Upper lobe of left lung (tissue), 6 donors: Measurements from ENCODE around the gene PFN1. TPM values are rescaled to one million over a fixed set of nuclear protein-coding genes. Genes with fewer than 3 reads are reported as not detected.

ENCODE experiments used
- ATAC-seq, 2 donors: fragments of 200-7000 bp; cut with Tn5 transposase; one replicate each; pipeline ENCODE4 v1.9.1; 2022; ENCODE audit warnings: mild to moderate bottlenecking in 2 of 2, moderate library complexity in 2 of 2; ENCODE audit not compliant: low FRiP score in 2 of 2
- DNase-seq, 2 donors: peaks; one replicate each; pipeline ENCODE4 v3.0.0-alpha.2; 2019 to 2020
- H3K27ac ChIP-seq, 4 donors: fragments of 200-600 bp; sonication (generic); one replicate each; pipeline ENCODE4 v1.5.1; 2016 to 2019
- H3K27me3 ChIP-seq, 4 donors: fragments of 200-600 bp; sonication (generic); one replicate each; pipeline ENCODE4 v1.5.1; 2017 to 2019
- H3K36me3 ChIP-seq, 4 donors: fragments of 200-600 bp; sonication (generic); one replicate each; pipeline ENCODE4 v1.5.1; 2016 to 2019
- H3K4me1 ChIP-seq, 4 donors: fragments of 200-600 bp; sonication (generic); one replicate each; pipeline ENCODE4 v1.5.1; 2018 to 2019
- H3K4me3 ChIP-seq, 4 donors: fragments of 200-600 bp; sonication (generic); one replicate each; pipeline ENCODE4 v1.5.1; 2017 to 2019; ENCODE audit warnings: mild to moderate bottlenecking in 2 of 4, moderate library complexity in 1 of 4
- H3K9me3 ChIP-seq, 4 donors: fragments of 200-600 bp; sonication (generic); one replicate each; pipeline ENCODE4 v1.5.1; 2018 to 2019
- CTCF ChIP-seq, 6 experiments: fragments of 450-650 bp in 4 of 6; fragments of 200-600 bp in 2 of 6; sonication (generic) in 2 of 6; IDR thresholded peaks; one replicate each; pipeline ENCODE4 v1.5.1; 2016 to 2019; ENCODE audit warnings: antibody characterized with exemption in 6 of 6
- EP300 ChIP-seq, 4 donors: sonication (generic); formaldehyde crosslinking; IDR thresholded peaks; one replicate each; pipeline ENCODE4 v1.5.1; 2017; ENCODE audit warnings: antibody characterized with exemption in 4 of 4, control low read depth in 2 of 4
- POLR2A ChIP-seq, 4 donors: fragments of 450-650 bp; IDR thresholded peaks; one replicate each; pipeline ENCODE4 v1.5.1; 2016 to 2017; ENCODE audit warnings: antibody characterized with exemption in 4 of 4, mild to moderate bottlenecking in 2 of 4
- POLR2AphosphoS5 ChIP-seq, 2 donors: sonication (generic); formaldehyde crosslinking; IDR thresholded peaks; one replicate each; pipeline ENCODE4 v1.5.1; 2017; ENCODE audit warnings: antibody characterized with exemption in 2 of 2
- WGBS, 2 donors: methylation state at CpG; one replicate each; pipeline ENCODE4 v1.1.5; 2017 to 2018; 5-methylcytosine and 5-hydroxymethylcytosine counted together
- total RNA-seq, 6 donors: library from RNA; depleted of rRNA in 4 of 6; stranded (reverse); fragments of >200 nt in 4 of 6; gene quantifications; one replicate each; pipeline versions ENCODE4 v1.1.0 to v1.2.1, GENCODE V29; 2016 to 2021
- donor health status: DM: no; HTN: no; CAD: no; lungs with moderate emphysema.
- donor health status: DM: no; HTN: yes; CAD: no; lungs with severe emphysema.

The PFN1 gene
- total RNA-seq, 6 donors from 2014 or later, result 403 to 814 (median 641) TPM

GRCh38 chr17:4986951-4987766 is 38.8 kb upstream of the PFN1 start, which contains the start of gene CAMTA2:
Gene CAMTA2 (minus strand): TSS chr17:4987675. CDS start chr17:4986222, 1,453 bp downstream.
- Histone ChIP-seq H3K9me3 (no peaks in the 10 kb centered on the region), H3K4me1 (peaks cover 22 to 29% (median 22%) of the 10 kb centered on the region in 4 donors), H3K27me3 (no peaks in the 10 kb centered on the region), H3K4me3 (peak within 1 kb of the TSS; percentile 90 to 98 (median 96)), H3K36me3 (peaks cover 0 to 34% (median 19%) of the 10 kb centered on the region in 4 donors), H3K27ac (peak within 1 kb of the TSS; percentile 90 to 99 (median 95))
- no peak for TF ChIP-seq EP300 (IDR thresholded peaks at IDR 0.05)
- TF ChIP-seq CTCF (IDR thresholded peaks at IDR 0.05), result peak; percentile 73 to 97 (median 92)
- TF ChIP-seq POLR2AphosphoS5 (IDR thresholded peaks at IDR 0.05), result peak; percentile 76 to 91
- TF ChIP-seq POLR2A (IDR thresholded peaks at IDR 0.05), result peak in 3 of 4 donors; percentile 58 to 84 (median 84)
- DNase-seq, result peak; percentile 92 to 97
- 0 to 1% methylated on average over 1 to 54 of the region's 78 CpGs for WGBS, 2 donors
- ATAC-seq, result peak; percentile 93 to 97

- TF ChIP-seq POLR2AphosphoS5 (IDR thresholded peaks at IDR 0.05) (peak; percentile 37 to 42), POLR2A (IDR thresholded peaks at IDR 0.05) (no peak), CTCF (IDR thresholded peaks at IDR 0.05) (no peak), EP300 (IDR thresholded peaks at IDR 0.05) (no peak)
- DNase-seq (no peak), ATAC-seq (no peak)
- Histone ChIP-seq H3K4me3 (peak overlapping the region; percentile 90 to 98 (median 96)), H3K9me3 (no peaks in the 10 kb centered on the region), H3K27ac (peak overlapping the region; percentile 90 to 99 (median 95)), H3K4me1 (peaks cover 22 to 29% (median 22%) of the 10 kb centered on the region in 4 donors), H3K27me3 (no peaks in the 10 kb centered on the region), H3K36me3 (peaks cover 0 to 41% (median 25%) of the 10 kb centered on the region in 4 donors)
- 29 to 32% methylated on average over 5 of the region's 5 CpGs for WGBS, 2 donors
Measured at GRCh38 chr17:4986403-4986802, 38.1 kb upstream of the PFN1 start.

GRCh38 chr17:4982305-4982704 is 34.0 kb upstream of the PFN1 start:
- Histone ChIP-seq H3K4me3 (no peak overlapping the region), H3K4me1 (peaks cover 14 to 34% (median 19%) of the 10 kb centered on the region in 4 donors), H3K36me3 (peaks cover 6 to 80% (median 58%) of the 10 kb centered on the region in 4 donors), H3K27me3 (no peaks in the 10 kb centered on the region), H3K9me3 (no peaks in the 10 kb centered on the region), H3K27ac (no peak overlapping the region)
- no peak for ATAC-seq
- WGBS, 2 donors, result 65 to 85% methylated on average over 5 of the region's 5 CpGs
- DNase-seq, result no peak
- TF ChIP-seq EP300 (IDR thresholded peaks at IDR 0.05) (no peak), POLR2AphosphoS5 (IDR thresholded peaks at IDR 0.05) (no peak), POLR2A (IDR thresholded peaks at IDR 0.05) (no peak), CTCF (IDR thresholded peaks at IDR 0.05) (no peak)

- Histone ChIP-seq H3K27ac (peak overlapping the region in 1 of 4 donors; percentile 36), H3K4me3 (no peak overlapping the region), H3K36me3 (peaks cover 12 to 95% (median 72%) of the 10 kb centered on the region in 4 donors), H3K4me1 (peaks cover 5 to 20% (median 8%) of the 10 kb centered on the region in 4 donors), H3K9me3 (no peaks in the 10 kb centered on the region), H3K27me3 (no peaks in the 10 kb centered on the region)
- DNase-seq (no peak), ATAC-seq (peak; percentile 75 to 77)
- 36 to 47% methylated on average over 6 of the region's 6 CpGs for WGBS, 2 donors
- TF ChIP-seq POLR2AphosphoS5 (IDR thresholded peaks at IDR 0.05) (no peak), CTCF (IDR thresholded peaks at IDR 0.05) (peak; percentile 77 to 83 (median 80))
Measured at GRCh38 chr17:4980644-4981216, 32.4 kb upstream of the PFN1 start.
